ENCODE data around the gene ZNF831.

- TF ChIP-seq POLR2AphosphoS5 (IDR thresholded peaks at IDR 0.05; ENCODE audit: low read depth, low read length) (no peak), POLR2A (IDR thresholded peaks at IDR 0.05; ENCODE audit: low read depth, low read length) (no peak), SPI1 (IDR thresholded peaks at IDR 0.05; ENCODE audit: low read depth, low read length) (no peak), TAF1 (IDR thresholded peaks at IDR 0.05; ENCODE audit: low read depth, low read length) (no peak)
Measured at GRCh38 chr20:59230385-59230784, 66.8 kb downstream of the ZNF831 start.

Measured in GM12891 (cell line).